Measurements from ENCODE around the gene NEXMIF. TPM values are rescaled to one million over a fixed set of nuclear protein-coding genes. Genes with fewer than 3 reads are reported as not detected.
"Not testable (repeated sequence)": the region's sequence is repeated elsewhere in the genome, so short reads cannot be mapped to it uniquely, and the experiment has no call there.

NEXMIF gene
- total and polyA plus RNA-seq, 9 donors = 0.13 to 3.1 (median 1.8) TPM

DNA sequence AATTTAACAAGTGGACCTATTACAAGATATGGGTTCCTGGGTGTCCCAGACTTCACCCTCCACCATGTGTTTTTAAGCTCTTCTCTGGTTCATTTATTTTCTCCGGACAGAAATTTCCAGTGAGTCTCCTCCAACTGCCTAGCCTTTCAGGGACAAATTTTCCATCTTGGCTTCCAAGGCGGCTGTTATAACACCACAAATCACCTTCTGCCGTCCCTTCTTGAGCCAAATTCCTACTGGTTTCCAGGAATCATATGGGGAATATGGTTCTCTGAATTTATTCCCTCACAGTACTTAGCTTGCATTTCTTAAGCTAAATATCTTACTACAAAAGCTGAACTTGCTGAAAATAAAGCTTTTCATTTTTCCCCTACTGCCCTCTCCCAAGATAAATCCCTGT, 18.8 kb downstream of the NEXMIF start:
- Histone ChIP-seq H3K27me3 (no peaks in the 10 kb centered on the region), H3K36me3 (no peaks in the 10 kb centered on the region), H3K27ac (no peak overlapping the region), H3K4me3 (no peak overlapping the region), H3K4me1 (ENCODE audit: insufficient read depth) (no peaks in the 10 kb centered on the region), H3K9me3 (no peaks in the 10 kb centered on the region)
- DNase-seq = no peak
- 44 to 61% (median 52%) methylated on average over 3 of the region's 3 CpGs for WGBS, 3 donors
- intact Hi-C loops (cut with DNase I) = no loop called here
- TF ChIP-seq EP300 (IDR thresholded peaks at IDR 0.05) = no peak
- TF ChIP-seq, protein P1, sequence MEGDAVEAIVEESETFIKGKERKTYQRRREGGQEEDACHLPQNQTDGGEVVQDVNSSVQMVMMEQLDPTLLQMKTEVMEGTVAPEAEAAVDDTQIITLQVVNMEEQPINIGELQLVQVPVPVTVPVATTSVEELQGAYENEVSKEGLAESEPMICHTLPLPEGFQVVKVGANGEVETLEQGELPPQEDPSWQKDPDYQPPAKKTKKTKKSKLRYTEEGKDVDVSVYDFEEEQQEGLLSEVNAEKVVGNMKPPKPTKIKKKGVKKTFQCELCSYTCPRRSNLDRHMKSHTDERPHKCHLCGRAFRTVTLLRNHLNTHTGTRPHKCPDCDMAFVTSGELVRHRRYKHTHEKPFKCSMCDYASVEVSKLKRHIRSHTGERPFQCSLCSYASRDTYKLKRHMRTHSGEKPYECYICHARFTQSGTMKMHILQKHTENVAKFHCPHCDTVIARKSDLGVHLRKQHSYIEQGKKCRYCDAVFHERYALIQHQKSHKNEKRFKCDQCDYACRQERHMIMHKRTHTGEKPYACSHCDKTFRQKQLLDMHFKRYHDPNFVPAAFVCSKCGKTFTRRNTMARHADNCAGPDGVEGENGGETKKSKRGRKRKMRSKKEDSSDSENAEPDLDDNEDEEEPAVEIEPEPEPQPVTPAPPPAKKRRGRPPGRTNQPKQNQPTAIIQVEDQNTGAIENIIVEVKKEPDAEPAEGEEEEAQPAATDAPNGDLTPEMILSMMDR (IDR thresholded peaks at IDR 0.05) = no peak
- TF ChIP-seq POLR2A (IDR thresholded peaks at IDR 0.05) = no peak

DNA sequence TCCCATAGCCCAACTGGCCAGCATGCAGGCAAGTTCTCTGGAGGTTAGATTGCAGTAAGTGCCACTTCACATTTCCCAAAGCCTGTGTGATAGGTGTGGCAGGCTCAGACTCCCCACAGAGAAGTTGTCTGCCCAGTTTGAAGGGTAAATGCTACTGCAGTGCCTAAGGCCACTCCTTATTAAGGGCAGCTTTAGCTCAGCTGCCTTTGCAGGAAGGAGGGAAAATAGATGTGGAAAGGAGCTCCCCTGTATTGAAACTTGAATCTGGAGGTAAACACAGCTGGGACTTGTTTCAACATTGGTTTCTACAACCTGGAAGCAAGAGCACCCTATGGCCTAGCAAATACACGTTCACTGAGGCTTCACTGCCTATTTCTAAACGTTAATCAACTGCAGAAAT, 22.4 kb downstream of the NEXMIF start:
- 13 to 17% (median 14%) methylated on average over 2 of the region's 2 CpGs for WGBS, 3 donors
- Histone ChIP-seq H3K27ac (no peak overlapping the region), H3K4me1 (ENCODE audit: insufficient read depth) (no peaks in the 10 kb centered on the region), H3K9me3 (no peaks in the 10 kb centered on the region), H3K4me3 (no peak overlapping the region), H3K27me3 (no peaks in the 10 kb centered on the region), H3K36me3 (no peaks in the 10 kb centered on the region)
- no peak for TF ChIP-seq POLR2A (IDR thresholded peaks at IDR 0.05)
- TF ChIP-seq, protein P1 (IDR thresholded peaks at IDR 0.05) = no peak
- TF ChIP-seq EP300 (IDR thresholded peaks at IDR 0.05) = no peak
- intact Hi-C loops (cut with DNase I) = no loop called here
- DNase-seq = no peak

DNA sequence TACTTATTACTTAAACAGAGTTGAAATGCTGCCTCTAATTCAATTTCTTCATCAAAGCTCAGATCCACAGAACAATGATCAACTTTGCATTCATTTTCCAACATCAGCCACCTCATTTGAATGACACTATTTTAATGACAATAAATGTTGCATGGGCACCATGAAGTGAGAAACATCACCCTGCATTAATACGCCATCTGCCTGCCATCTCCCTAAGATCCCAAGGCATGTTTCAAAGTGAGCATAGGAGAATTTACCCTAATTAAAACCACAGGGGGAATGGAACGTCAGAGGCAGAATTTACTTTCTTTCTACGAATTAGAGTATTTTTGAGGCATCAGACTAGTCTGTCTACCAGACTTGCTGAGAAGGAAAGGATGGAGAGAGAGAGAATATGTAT, 32.7 kb downstream of the NEXMIF start:
- intact Hi-C loops (cut with DNase I) = no loop called here
- H3K4me3 ChIP-seq = no peak overlapping the region
- TF ChIP-seq POLR2A (IDR thresholded peaks at IDR 0.05) (no peak), EP300 (IDR thresholded peaks at IDR 0.05) (no peak)
- TF ChIP-seq, protein P1 (IDR thresholded peaks at IDR 0.05) = no peak
- no peaks in the 10 kb centered on the region for H3K27me3 ChIP-seq
- no peaks in the 10 kb centered on the region for H3K36me3 ChIP-seq
- WGBS, 3 donors = 54 to 62% (median 58%) methylated on average over 3 of the region's 3 CpGs
- H3K27ac ChIP-seq = no peak overlapping the region
- no peaks in the 10 kb centered on the region for H3K4me1 ChIP-seq (ENCODE audit: insufficient read depth)
- no peak for DNase-seq
- H3K9me3 ChIP-seq = no peaks in the 10 kb centered on the region

DNA sequence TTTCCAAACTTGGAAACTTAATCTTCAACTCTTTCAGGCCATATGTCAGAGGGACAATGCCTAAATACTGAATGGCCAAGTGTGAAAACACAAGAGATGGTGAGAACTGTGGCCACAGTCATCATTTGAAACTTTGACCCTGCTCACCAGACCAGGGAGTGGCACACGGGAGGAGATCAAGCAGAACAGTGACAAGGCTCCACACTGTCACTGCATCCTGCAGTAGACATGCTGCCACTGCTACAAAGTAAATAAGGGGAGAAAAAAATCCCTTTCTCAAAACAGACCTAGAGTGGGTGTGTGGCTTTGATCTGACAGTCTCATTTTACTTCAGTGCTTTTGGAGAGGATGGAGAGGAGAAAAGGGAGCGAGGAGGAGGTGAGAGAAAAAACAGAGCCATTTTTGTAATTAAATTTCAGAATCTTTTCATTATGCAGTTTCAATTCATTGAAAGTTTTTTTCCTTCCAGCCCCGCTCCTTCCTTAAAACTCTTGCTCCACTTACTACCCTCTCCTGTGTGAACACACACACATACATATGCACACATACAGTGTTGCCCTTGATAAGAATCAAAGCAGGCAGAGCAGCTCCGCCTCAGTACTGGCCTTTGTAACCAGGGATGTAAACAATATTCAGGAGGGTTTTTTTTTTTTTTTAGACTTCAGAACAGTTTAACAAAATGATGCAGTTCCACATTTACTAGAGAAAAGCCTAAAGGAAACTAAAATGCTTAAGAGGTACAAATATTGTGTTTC, 34.4 kb downstream of the NEXMIF start:
- intact Hi-C loops (cut with DNase I) = no loop called here
- Histone ChIP-seq H3K27ac (no peak overlapping the region), H3K4me1 (ENCODE audit: insufficient read depth) (no peaks in the 10 kb centered on the region), H3K9me3 (no peaks in the 10 kb centered on the region), H3K27me3 (no peaks in the 10 kb centered on the region), H3K36me3 (no peaks in the 10 kb centered on the region), H3K4me3 (no peak overlapping the region)
- WGBS, 3 donors = 46 to 54% (median 47%) methylated on average over 4 of the region's 4 CpGs
- no peak for DNase-seq
- TF ChIP-seq EP300 (IDR thresholded peaks at IDR 0.05) (no peak), POLR2A (IDR thresholded peaks at IDR 0.05) (no peak)
- TF ChIP-seq, protein P1 (IDR thresholded peaks at IDR 0.05) = no peak

DNA sequence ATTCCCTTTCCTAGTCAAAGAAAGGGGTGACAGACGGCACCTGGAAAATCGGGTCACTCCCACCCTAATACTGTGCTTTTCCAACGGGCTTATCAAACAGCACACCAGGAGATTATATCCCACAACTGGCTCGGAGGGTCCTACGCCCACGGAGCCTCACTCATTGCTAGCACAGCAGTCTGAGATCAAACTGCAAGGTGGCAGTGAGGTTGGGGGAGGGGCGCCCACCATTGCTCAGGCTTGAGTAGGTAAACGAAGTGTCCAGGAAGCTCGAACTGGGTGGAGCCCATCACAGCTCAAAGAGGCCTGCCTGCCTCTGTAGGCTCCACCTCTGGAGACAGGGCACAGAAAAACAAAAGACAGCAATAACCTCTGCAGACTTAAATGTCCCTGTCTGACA, 42.9 kb downstream of the NEXMIF start:
- 76 to 86% (median 84%) methylated on average over 9 of the region's 9 CpGs for WGBS, 3 donors
- H3K4me1 ChIP-seq (ENCODE audit: insufficient read depth); intact Hi-C loops (cut with DNase I); H3K27me3 ChIP-seq; H3K9me3 ChIP-seq; H3K4me3 ChIP-seq; DNase-seq; H3K36me3 ChIP-seq; H3K27ac ChIP-seq: not testable (repeated sequence)

Data from ovary (tissue), 9 donors.